Measurements from ENCODE around the gene F8.

DNA sequence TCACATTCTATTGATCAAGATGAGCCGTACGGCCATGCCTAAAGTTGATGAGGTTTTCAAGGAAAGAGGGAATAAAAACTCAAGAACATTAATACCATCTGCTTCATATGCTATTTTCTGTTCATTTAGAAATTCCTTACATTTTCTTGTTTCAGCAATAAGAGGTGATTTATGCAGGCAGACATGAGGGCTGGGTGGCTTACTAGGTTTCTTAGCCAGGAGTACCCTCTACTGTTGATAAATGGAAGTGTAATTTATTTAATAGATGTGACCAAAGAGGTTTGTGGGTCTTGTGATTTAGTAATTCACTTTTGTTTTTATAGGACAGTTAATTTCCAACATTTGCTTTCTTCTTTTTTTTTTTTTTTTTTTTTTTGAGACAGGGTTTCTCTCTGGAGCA lies 181.7 kb downstream of the F8 start:
- TF ChIP-seq, protein P1, sequence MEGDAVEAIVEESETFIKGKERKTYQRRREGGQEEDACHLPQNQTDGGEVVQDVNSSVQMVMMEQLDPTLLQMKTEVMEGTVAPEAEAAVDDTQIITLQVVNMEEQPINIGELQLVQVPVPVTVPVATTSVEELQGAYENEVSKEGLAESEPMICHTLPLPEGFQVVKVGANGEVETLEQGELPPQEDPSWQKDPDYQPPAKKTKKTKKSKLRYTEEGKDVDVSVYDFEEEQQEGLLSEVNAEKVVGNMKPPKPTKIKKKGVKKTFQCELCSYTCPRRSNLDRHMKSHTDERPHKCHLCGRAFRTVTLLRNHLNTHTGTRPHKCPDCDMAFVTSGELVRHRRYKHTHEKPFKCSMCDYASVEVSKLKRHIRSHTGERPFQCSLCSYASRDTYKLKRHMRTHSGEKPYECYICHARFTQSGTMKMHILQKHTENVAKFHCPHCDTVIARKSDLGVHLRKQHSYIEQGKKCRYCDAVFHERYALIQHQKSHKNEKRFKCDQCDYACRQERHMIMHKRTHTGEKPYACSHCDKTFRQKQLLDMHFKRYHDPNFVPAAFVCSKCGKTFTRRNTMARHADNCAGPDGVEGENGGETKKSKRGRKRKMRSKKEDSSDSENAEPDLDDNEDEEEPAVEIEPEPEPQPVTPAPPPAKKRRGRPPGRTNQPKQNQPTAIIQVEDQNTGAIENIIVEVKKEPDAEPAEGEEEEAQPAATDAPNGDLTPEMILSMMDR (IDR thresholded peaks at IDR 0.05) = peak in 2 of 4 experiments; percentile 25 to 31
- TF ChIP-seq POLR2A (IDR thresholded peaks at IDR 0.05) = no peak
